ENCODE results near the gene TSPAN11. TPM values are rescaled to one million over a fixed set of nuclear protein-coding genes. Genes with fewer than 3 reads are reported as not detected.

Gene TSPAN11
- total and polyA plus RNA-seq, 12 donors = 0.30 to 6.2 (median 1.2) TPM

GRCh38 chr12:31041033-31041564 is 114.6 kb downstream of the TSPAN11 start:
- WGBS, 4 donors = 91 to 93% (median 92%) methylated on average over 7 to 8 of the region's 8 CpGs
- Histone ChIP-seq H3K27ac (no peak overlapping the region), H3K27me3 (no peaks in the 10 kb centered on the region), H3K4me3 (no peak overlapping the region), H3K9me3 (replicated peaks in 1 of 3) (no peaks in the 10 kb centered on the region), H3K4me1 (replicated peaks in 1 of 2) (no peaks in the 10 kb centered on the region), H3K36me3 (replicated peaks in 1 of 2) (no peaks in the 10 kb centered on the region)
- no peak for DNase-seq
- TF ChIP-seq POLR2A (IDR thresholded peaks at IDR 0.05) = no peak
- TF ChIP-seq, protein P1, sequence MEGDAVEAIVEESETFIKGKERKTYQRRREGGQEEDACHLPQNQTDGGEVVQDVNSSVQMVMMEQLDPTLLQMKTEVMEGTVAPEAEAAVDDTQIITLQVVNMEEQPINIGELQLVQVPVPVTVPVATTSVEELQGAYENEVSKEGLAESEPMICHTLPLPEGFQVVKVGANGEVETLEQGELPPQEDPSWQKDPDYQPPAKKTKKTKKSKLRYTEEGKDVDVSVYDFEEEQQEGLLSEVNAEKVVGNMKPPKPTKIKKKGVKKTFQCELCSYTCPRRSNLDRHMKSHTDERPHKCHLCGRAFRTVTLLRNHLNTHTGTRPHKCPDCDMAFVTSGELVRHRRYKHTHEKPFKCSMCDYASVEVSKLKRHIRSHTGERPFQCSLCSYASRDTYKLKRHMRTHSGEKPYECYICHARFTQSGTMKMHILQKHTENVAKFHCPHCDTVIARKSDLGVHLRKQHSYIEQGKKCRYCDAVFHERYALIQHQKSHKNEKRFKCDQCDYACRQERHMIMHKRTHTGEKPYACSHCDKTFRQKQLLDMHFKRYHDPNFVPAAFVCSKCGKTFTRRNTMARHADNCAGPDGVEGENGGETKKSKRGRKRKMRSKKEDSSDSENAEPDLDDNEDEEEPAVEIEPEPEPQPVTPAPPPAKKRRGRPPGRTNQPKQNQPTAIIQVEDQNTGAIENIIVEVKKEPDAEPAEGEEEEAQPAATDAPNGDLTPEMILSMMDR (IDR thresholded peaks at IDR 0.05) = no peak
- intact Hi-C loops (cut with DNase I) = no loop called here

Other genes with a start within 250 kb of the TSPAN11 start
- 10 to 100 TPM; 26.7 to 64.6 (median 37.0) TPM for gene IPO8, start 230.9 kb upstream of the TSPAN11 start, total RNA-seq
- 10 to 100 TPM in 1 of 3 donors, 1 to 10 TPM in 2; 5.0 to 42.5 (median 8.2) TPM for gene IPO8, start 230.9 kb upstream of the TSPAN11 start, polyA plus RNA-seq
- gene CAPRIN2, start 171.8 kb upstream of the TSPAN11 start, total RNA-seq = 10 to 100 TPM; 12.1 to 29.4 (median 24.3) TPM
- gene CAPRIN2, start 171.8 kb upstream of the TSPAN11 start, polyA plus RNA-seq = 10 to 100 TPM; 26.5 to 40.4 (median 32.9) TPM
- 10 to 100 TPM in 7 of 9 donors, 1 to 10 TPM in 2; 4.9 to 49.1 (median 15.8) TPM for gene DDX11, start 147.1 kb downstream of the TSPAN11 start, total RNA-seq
- gene DDX11, start 147.1 kb downstream of the TSPAN11 start, polyA plus RNA-seq = 10 to 100 TPM in 2 of 3 donors, 1 to 10 TPM in 1; 5.4 to 40.8 (median 19.9) TPM

All from adrenal gland (tissue), 12 donors.